Stimulated activated CD4-positive, alpha-beta T cell treated with anti-CD3 and anti-CD28 coated beads, Interleukin-4, amount 100 ng/mL, for 1 hour (primary cell): ENCODE results near the gene TBCEL.
"Not testable (repeated sequence)": the region's sequence is repeated elsewhere in the genome, so short reads cannot be mapped to it uniquely, and the experiment has no call there.

Source experiments
- DNase-seq: peaks from one replicate; pipeline ENCODE4 v3.0.0-alpha.2; 2020

Gene TBCEL

GRCh38 chr11:121029813-121030445 lies 6.0 kb downstream of the TBCEL start:
- DNase-seq: no peak

GRCh38 chr11:121031167-121031566 lies 7.3 kb downstream of the TBCEL start:
- no peak for DNase-seq

DNA sequence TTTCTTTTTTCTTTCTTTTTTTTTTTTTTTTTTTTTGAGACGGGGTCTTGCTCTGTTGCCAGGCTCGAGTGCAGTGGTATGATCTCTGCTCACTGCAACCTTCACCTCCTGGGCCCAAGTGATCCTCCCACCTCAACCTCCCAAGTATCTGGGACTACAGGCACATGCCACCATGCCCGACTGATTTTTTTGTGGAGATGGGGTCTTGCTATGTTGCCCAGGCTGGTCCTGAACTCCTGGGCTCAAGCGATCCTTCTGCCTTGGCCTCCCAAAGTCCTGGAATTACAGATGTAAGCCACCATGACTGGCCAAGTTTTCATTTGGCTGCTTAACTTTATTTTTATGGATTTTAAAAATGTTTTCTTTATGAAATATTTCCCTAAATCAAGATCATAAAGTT lies 7.7 kb downstream of the TBCEL start:
- not testable (repeated sequence) for DNase-seq

DNA sequence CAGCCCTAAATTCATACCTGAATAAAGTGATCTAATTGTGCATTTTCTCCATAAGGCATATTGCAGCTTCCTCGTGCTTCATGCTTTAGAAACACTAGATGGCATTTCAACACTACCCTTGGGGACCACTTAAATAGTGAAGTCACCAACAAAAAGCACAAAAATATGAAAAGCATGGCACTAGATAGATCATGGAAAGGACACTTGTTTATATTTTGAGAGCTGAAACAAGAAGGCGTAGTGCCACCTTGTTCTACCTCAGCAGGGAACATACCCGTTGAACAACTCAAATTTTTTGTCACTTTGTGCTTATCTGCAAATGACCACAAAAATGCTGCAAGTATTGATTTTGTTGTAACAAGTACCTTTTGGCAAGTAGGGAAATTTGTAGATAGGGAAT lies 8.6 kb downstream of the TBCEL start:
- no peak for DNase-seq

GRCh38 chr11:121033635-121034034 lies 9.7 kb downstream of the TBCEL start:
- no peak for DNase-seq

DNA sequence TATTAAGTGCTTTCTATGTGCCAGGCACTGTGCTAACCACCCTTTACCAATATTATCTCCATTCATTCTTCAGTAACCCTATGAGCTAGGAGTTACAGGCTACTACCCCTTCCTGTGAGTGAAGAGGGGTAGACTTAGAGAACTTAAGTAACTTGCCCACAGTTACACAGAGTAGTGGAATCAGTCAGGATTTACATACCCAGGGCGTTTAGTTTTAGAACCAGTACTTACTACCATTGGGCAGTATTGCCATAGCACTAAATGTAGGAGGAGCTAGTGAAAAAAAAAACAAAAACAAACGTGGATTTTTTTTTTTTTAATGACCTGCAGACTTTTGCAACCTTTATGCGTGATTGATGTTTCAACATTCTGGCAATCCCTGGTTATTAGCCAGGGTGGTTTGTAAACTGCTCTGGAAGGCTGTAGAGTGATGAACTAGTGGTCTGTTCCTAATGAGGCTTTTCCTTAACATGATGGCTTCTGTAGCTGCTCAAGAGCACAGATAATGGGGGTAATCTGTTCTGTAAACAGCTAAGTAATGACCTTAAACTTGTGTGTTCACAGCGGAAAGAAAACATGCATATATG lies 11.4 kb downstream of the TBCEL start:
- DNase-seq: no peak

GRCh38 chr11:121035780-121036179 lies 11.9 kb downstream of the TBCEL start:
- no peak for DNase-seq

DNA sequence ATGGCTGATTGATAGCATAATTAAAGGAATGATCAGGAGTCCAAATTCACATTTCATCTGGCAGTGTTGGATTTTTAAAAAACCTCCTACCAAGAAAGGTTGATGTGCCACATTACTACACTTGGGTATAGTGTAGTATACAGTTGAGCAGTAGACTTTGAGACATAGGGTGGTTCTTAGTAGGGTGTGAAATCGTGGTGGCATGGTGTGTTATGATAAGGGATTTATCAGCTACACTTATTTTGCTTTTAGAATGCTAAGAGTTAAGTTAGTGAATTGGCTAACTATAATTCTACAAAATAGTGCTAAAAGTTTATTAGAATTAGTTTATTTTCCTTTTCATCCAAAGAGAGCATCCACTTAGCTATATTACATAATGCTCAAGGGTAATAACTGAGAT lies 13.1 kb downstream of the TBCEL start:
- no peak for DNase-seq

DNA sequence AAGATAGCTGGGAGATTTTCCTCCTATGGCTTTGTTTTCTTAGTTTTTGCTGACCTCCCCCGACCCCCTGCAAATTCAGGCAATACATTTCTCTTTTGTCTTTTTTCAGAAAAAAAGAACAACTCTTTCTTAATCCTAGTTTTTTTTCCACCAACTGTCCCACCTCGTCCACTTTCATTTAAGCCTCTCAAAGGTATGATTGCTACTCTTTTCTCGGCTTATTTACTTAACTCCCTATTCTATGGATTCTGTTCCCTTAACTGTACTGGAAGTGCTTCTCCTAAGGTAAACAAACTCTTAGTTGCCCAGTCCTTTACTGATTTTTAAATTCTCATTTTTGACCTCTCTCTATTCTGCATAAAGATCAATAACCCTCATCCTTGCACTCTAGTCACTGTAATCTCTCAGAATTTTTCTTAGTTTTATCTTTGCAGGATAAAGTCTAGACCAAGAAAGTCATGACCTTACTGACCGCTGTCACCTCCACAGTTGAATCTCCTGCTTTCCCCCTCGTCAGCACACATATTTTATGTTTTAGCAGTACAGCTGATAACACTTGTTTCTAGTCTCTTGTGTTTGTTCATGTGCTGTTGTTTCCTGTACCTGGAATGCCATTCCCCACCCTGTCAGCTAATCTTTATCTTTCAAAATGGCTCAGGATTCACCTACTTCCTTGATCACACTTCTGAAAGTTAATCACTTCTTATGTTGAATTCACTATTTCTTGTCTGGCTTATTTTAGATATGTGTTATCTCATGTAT lies 14.9 kb downstream of the TBCEL start:
- DNase-seq: no peak

DNA sequence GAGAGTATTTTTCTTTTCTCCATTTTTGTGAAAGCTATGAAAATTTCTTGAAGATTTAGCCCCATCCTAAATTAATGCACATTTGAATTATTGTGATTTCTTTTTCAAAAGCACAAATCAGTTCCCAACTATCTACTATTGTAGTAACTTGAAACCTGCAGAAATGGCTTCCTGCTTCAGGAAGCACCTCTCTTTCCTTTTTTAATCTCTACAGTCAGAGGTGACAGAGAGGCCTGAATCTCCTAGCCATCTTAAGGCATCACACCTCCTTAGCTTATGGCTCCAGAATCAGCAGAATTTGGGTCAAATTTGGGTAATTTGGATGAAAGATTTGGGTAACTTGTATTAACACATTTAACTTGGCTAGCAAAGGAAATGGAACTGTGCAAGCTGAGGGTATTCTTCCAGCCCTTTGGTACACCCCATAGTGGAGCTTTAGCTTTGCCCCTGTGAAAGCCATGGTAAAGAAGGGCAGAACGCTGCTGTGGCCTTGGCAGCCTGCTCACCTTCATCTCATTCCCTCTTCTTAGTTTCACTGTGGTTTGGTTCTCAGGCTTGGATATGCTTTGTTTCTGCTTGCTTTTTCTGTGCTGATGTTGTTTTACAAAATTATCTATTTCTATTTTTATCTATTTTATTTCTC lies 16.2 kb downstream of the TBCEL start:
- DNase-seq: no peak

DNA sequence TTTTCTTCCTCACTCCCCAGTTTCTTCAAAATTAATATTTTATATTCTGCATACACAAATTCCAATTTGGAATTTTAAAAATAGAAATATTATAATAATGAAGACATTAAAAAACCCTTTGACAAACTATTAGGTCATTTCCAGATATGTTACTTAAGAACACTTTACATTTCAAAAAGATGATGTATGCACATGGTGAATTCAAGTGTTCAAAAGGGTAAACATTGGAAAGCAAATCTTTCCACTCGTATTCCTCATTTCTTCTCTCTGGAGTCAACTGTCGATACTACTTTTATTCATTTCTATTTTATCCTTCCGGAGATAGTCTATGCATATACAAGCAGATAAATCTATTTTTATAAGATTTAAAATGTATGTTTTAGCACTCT lies 16.7 kb downstream of the TBCEL start:
- no peak for DNase-seq

DNA sequence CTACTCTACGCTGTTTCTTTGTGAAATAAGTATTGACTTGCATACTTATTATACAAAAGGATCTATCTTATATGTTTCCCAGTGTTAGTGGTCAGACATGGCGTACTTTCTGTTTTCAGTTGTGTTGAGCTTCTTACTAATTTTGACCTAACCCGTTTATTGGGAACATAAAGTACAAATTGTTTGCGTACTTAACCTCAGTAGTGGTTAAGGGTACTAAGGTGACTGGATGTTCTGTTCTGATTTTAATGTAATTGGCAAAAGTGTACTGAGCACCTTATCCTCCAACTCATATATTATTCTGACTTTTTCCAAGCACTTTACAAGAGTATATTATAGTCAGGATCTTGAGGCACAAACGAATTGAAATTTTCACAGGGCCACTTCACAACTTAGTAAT lies 17.2 kb downstream of the TBCEL start:
- DNase-seq: no peak

- no peak for DNase-seq
Observed at GRCh38 chr11:121042296-121042695, 18.4 kb downstream of the TBCEL start.

DNA sequence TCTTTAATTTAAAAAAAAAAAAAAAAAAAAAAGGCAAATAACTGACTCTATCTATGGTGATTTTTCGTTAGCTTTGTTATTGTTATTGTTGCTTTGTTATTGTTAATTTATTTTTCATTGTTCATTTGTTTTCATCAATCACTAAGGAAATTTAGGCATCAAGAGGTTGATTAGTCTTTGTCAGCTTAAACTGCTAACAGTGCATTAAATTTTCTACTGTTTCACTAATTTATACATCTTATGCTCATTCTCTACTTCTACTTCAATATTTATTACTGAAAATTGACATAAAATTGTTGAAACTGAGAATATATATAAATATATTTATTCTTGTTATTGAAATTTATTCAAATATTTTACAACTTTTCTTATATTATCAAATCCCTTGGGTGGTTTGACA lies 24.0 kb downstream of the TBCEL start:
- DNase-seq: no peak

DNA sequence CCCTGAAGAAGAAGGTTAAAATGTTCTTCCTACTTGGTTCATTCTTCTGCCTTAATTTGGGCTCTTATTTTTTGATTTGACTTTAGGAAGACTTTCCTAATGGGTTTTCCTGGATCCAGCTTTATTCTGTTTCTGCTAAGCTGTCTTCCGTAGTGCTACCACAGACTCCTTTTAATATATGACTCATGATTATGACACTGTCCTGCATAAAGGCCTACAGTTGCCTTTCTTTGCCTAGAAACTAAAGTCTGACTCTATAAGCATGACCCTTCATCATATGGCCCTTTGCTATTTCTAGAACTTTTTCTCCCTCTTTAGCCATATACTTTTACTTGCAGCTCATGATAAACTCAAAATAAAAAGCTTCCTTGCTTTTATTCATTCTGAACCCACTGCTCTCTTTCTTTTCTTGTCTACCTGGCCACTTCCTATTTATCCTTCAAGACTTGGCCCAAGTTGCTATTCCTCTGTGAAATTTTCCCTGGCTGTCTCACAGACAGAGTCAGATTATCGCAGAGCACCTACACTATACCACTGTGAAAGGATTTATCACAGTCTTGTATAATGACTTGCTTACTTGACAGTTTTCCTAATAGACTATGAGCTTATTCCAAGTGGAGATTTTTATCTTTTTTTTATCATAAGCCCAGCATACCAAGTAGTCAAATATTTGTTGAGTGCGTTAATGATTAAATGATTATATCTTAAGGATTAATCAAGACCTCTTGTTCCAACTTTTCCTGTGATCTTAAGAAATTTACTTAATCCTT lies 24.7 kb downstream of the TBCEL start:
- no peak for DNase-seq

GRCh38 chr11:121053244-121053643 lies 29.3 kb downstream of the TBCEL start:
- DNase-seq: no peak

DNA sequence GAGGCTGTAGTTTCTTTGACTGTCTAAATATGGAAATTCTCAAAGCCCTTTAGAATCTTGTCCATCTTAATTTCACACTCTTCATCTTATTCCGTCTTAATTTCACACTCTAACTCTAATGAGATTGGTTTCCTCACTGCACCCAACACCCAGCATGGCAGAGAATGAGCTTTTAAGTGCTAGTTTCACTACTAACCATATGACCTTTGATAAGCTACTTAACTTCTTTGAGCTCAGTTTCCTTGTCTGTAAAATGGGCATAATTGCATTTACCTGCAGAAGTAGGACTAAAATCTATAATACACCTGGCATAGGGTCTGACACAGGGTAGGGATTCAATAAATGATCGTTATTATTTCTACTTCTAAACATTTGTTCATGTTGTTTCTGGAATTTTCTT lies 30.4 kb downstream of the TBCEL start:
- DNase-seq: no peak

- no peak for DNase-seq
Observed at GRCh38 chr11:121055076-121055475, 31.2 kb downstream of the TBCEL start.

GRCh38 chr11:121057922-121058321 lies 34.0 kb downstream of the TBCEL start:
- no peak for DNase-seq

DNA sequence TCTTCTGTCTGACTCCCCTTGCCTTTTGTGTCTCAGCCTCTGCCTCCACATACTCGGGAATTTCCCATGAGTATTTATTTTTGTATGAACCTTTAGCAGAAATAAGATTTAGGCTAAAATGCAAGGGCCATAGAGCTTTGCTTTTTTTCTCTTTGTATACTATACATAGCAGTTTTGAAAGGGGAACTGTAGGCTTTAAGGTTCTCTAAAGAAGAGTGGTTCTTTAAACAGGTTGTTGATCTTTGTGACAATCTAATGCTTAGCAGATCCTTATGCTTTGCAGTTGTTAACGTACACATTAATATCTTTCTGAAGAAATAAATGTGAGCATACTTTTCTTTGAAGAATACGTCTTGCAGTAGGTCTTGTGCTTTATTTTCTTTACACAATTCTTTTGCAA lies 35.0 kb downstream of the TBCEL start:
- no peak for DNase-seq

DNA sequence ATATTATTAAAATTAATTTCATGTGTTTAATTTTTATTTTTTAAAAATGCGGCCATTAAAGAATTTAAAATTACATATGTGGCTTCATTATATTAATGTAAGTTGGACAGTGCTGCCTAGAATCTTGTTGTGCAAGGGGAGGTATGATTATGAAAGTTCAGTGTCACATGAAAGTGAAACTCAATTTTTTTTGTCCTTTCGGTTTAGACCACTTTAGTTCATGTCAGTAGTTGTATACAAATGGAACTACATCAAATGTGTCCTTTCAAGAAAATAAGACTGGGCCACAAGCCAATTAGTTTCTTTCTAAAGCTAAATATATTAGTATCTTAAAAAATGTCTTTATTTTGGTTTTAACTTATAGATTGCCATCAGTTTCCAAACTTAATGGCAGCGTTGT lies 35.7 kb downstream of the TBCEL start:
- DNase-seq: no peak

DNA sequence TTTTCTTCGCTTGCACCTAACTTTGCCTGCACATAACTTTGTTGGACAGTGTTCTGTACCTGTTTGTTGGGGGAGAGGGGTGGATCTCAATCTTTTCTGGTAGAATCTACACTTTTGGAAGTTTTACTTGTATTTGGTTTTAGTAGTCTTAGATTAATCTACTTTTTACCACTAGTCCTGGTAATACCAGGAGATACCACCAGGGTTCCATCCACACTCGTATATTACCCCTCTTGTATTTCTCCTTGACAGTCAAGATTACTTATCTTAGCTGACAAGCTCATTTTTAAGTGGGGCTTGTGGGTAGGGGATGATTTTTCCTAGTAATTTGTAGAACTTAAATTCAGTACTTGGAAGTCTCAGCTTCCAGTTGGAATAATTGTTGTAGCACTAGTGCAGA lies 39.8 kb downstream of the TBCEL start:
- no peak for DNase-seq

DNA sequence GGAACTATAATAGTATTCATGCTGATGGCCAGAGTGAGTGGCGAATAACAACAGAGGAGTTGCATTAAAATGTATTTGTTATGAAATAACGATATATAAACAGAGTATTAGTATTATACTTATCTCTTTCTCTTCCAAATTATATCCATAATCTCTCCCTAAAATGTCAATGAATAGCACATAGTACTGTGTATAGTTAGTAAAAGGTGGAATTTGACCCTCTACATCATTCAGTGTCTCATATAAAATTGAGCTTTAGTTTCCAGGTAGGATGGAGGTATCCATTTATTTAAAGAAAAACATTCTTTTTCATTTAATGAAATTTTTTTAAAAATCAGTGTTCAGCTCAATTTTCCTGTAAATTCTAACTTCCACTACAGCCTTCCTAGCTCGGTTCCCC lies 42.7 kb downstream of the TBCEL start:
- DNase-seq: no peak
